GM23338 (cell line): ENCODE data around the gene ANKFY1. TPM values are rescaled to one million over a fixed set of nuclear protein-coding genes. Genes with fewer than 3 reads are reported as not detected.

Experiments used
- ATAC-seq: fragments of 200-7000 bp; cut with Tn5 transposase; 3 replicates; pipeline ENCODE4 v1.9.1; 2020
- DNase-seq: peaks from one replicate; pipeline ENCODE4 v3.0.0-alpha.2; 2015; ENCODE audit warnings: low spot score
- H2AFZ ChIP-seq: fragments of 200-600 bp; sonication (generic); 2 replicates; pipeline ENCODE4 v1.8.0; 2016; ENCODE audit warnings: antibody characterized with exemption, mild to moderate bottlenecking, moderate library complexity
- H3F3A ChIP-seq: fragments of 200-600 bp; sonication (generic); replicated peaks from 2 replicates; pipeline ENCODE4 v1.8.0; 2017; ENCODE audit warnings: antibody characterized with exemption, mixed run types, low read depth
- H3K27ac ChIP-seq: fragments of 200-600 bp; sonication (generic); 2 replicates; pipeline ENCODE4 v1.6.1; 2016; ENCODE audit warnings: low read depth
- H3K27me3 ChIP-seq: fragments of 200-600 bp; sonication (generic); 2 replicates; pipeline ENCODE4 v1.8.0; 2016; ENCODE audit warnings: mild to moderate bottlenecking, mixed run types, moderate library complexity; ENCODE audit not compliant: insufficient read depth
- H3K36me3 ChIP-seq: fragments of 200-600 bp; sonication (generic); 2 replicates; pipeline ENCODE4 v1.8.0; 2016; ENCODE audit warnings: mild to moderate bottlenecking; ENCODE audit not compliant: insufficient read depth
- H3K4me1 ChIP-seq: fragments of 200-600 bp; sonication (generic); 2 replicates; pipeline ENCODE4 v1.8.0; 2016; ENCODE audit warnings: mild to moderate bottlenecking, moderate library complexity; ENCODE audit not compliant: insufficient read depth
- H3K4me2 ChIP-seq: fragments of 200-600 bp; sonication (generic); 2 replicates; pipeline ENCODE4 v1.7.1; 2017; ENCODE audit warnings: mixed run types
- H3K4me3 ChIP-seq: fragments of 200-600 bp; sonication (generic); 2 replicates; pipeline ENCODE4 v1.6.1; 2016; ENCODE audit warnings: mixed run types
- H3K79me2 ChIP-seq: fragments of 200-600 bp; sonication (generic); replicated peaks from 2 replicates; pipeline ENCODE4 v1.8.0; 2017; ENCODE audit warnings: mild to moderate bottlenecking; ENCODE audit not compliant: insufficient read depth
- H3K9me2 ChIP-seq: fragments of 200-600 bp; sonication (generic); 2 replicates; pipeline ENCODE4 v1.8.0; 2017; ENCODE audit not compliant: insufficient read depth
- H4K20me1 ChIP-seq: fragments of 200-600 bp; sonication (generic); replicated peaks from 2 replicates; pipeline ENCODE4 v1.8.0; 2017; ENCODE audit warnings: mild to moderate bottlenecking; ENCODE audit not compliant: insufficient read depth
- H3K27ac Mint-ChIP-seq: 2 replicates; pipeline ENCODE4 v1.8.0; 2020; ENCODE audit warnings: inconsistent platforms, mild to moderate bottlenecking, moderate library complexity, mixed read lengths
- H3K27me3 Mint-ChIP-seq: 3 replicates; pipeline ENCODE4 v1.8.0; 2022; ENCODE audit warnings: low read depth, mild to moderate bottlenecking, moderate library complexity, mixed read lengths, inconsistent platforms; ENCODE audit not compliant: insufficient read depth, poor library complexity
- H3K36me3 Mint-ChIP-seq: 3 replicates; pipeline ENCODE4 v1.8.0; 2021; ENCODE audit warnings: low read depth, mild to moderate bottlenecking, inconsistent platforms, moderate library complexity, mixed read lengths
- H3K4me1 Mint-ChIP-seq: 3 replicates; pipeline ENCODE4 v1.8.0; 2020; ENCODE audit warnings: mild to moderate bottlenecking, inconsistent platforms, mixed read lengths
- H3K4me3 Mint-ChIP-seq: 3 replicates; pipeline ENCODE4 v1.8.0; 2021; ENCODE audit warnings: moderate library complexity, mild to moderate bottlenecking, inconsistent platforms, mixed read lengths
- H3K9me3 Mint-ChIP-seq: 3 replicates; pipeline ENCODE4 v1.8.0; 2020; ENCODE audit warnings: moderate library complexity, mild to moderate bottlenecking, inconsistent platforms, mixed read lengths
- CREB1 ChIP-seq: fragments of 250-450 bp; sonication (Bioruptor Pico); IDR thresholded peaks from 2 replicates; pipeline ENCODE4 v1.5.0; 2020; ENCODE audit warnings: low read depth, mild to moderate bottlenecking, moderate library complexity
- ETS1 ChIP-seq: IDR thresholded peaks from 2 replicates; pipeline ENCODE4 v1.6.1; 2016; ENCODE audit warnings: antibody characterized with exemption
- EZH2phosphoT487 ChIP-seq: fragments of 200-600 bp; sonication (generic); IDR thresholded peaks from one replicate; pipeline ENCODE4 v1.8.1; 2018; ENCODE audit warnings: antibody characterized with exemption; ENCODE audit not compliant: unreplicated experiment
- JUNB ChIP-seq: IDR thresholded peaks from one replicate; pipeline ENCODE4 v1.6.1; 2016; ENCODE audit warnings: antibody characterized with exemption; ENCODE audit not compliant: unreplicated experiment
- NANOG ChIP-seq: IDR thresholded peaks from 2 replicates; pipeline ENCODE4 v1.6.1; 2016; ENCODE audit warnings: antibody characterized with exemption, borderline replicate concordance
- POLR2AphosphoS5 ChIP-seq: IDR thresholded peaks from 2 replicates; pipeline ENCODE4 v1.6.1; 2016; ENCODE audit warnings: antibody characterized with exemption, low read depth
- REST ChIP-seq: IDR thresholded peaks from one replicate; pipeline ENCODE4 v1.6.1; 2018; ENCODE audit warnings: antibody characterized with exemption; ENCODE audit not compliant: unreplicated experiment
- ZNF114 ChIP-seq: fragments of 250-450 bp; sonication (Bioruptor Pico); IDR thresholded peaks from 2 replicates; pipeline ENCODE4 v1.5.0; 2020; ENCODE audit warnings: mild to moderate bottlenecking, moderate library complexity
- ZNF331 ChIP-seq: fragments of 250-450 bp; sonication (Bioruptor Pico); IDR thresholded peaks from 2 replicates; pipeline ENCODE4 v1.5.0; 2020; ENCODE audit warnings: low read depth, mild to moderate bottlenecking, moderate library complexity
- ZNF462 ChIP-seq: fragments of 250-450 bp; sonication (Bioruptor Pico); IDR thresholded peaks from 2 replicates; pipeline ENCODE4 v1.5.0; 2020; ENCODE audit warnings: mild to moderate bottlenecking, moderate library complexity
- polyA plus RNA-seq: library from polyadenylated mRNA; unstranded; fragments of >200 nt; fragmentation: Nextera tagmentation; extraction: Ambion mirVana; gene quantifications from 2 replicates; pipeline ENCODE4 v1.2.1, GENCODE V29; 2016
- total RNA-seq: library from RNA; depleted of rRNA; stranded (reverse); fragments of >200 nt; shearing (Covaris generic); gene quantifications from 2 replicates; pipeline ENCODE4 v1.2.3, GENCODE V29; 2014

Gene ANKFY1
- total and polyA plus RNA-seq, 2 experiments from 2014 or later = 12.9 to 44.4 TPM

GRCh38 chr17:4167786-4168185 is 96.0 kb downstream of the ANKFY1 start:
- H3K4me1 ChIP-seq = no peaks in the 10 kb centered on the region
- H3K9me2 ChIP-seq = no peaks in the 10 kb centered on the region
- no peak overlapping the region for H2AFZ ChIP-seq
- Mint-ChIP-seq H3K27me3 (peaks cover 10% of the 10 kb centered on the region), H3K36me3 (peaks cover 57% of the 10 kb centered on the region), H3K27ac (no peak overlapping the region), H3K4me3 (no peak overlapping the region), H3K9me3 (no peaks in the 10 kb centered on the region; the same call in 2 of the 3 replicates), H3K4me1 (peaks cover 3% of the 10 kb centered on the region; the same call in 2 of the 3 replicates)
- DNase-seq (no peak), ATAC-seq (no peak)
- peaks cover 25% of the 10 kb centered on the region for H3K36me3 ChIP-seq
- no peak overlapping the region for H3K4me2 ChIP-seq
- no peak overlapping the region for H3K27ac ChIP-seq
- no peak for TF ChIP-seq REST
- TF ChIP-seq ZNF114 (CRISPR knock-in tag) = no peak
- TF ChIP-seq ZNF462 = no peak
- no peak for TF ChIP-seq CREB1 (CRISPR knock-in tag)
- no peak for TF ChIP-seq ZNF331 (CRISPR knock-in tag)
- no peak for TF ChIP-seq ETS1
- no peak for TF ChIP-seq JUNB
- TF ChIP-seq POLR2AphosphoS5 = no peak
- no peak for TF ChIP-seq NANOG
- no peak for TF ChIP-seq EZH2phosphoT487
- H3F3A ChIP-seq = no peaks in the 10 kb centered on the region
- H3K4me3 ChIP-seq = no peak overlapping the region
- H3K27me3 ChIP-seq = no peaks in the 10 kb centered on the region
- no peaks in the 10 kb centered on the region for H3K79me2 ChIP-seq
- H4K20me1 ChIP-seq = no peaks in the 10 kb centered on the region; the same call in 1 of the 2 replicates
